IMR-90 (cell line): ENCODE data around the gene NELL1. TPM values are rescaled to one million over a fixed set of nuclear protein-coding genes. Genes with fewer than 3 reads are reported as not detected.

Experiments
- ATAC-seq: fragments of 200-7000 bp; cut with Tn5 transposase; 2 replicates; pipeline ENCODE4 v1.9.1; 2020; ENCODE audit warnings: low read depth, mild to moderate bottlenecking, moderate library complexity
- BruUV-seq: library from RNA; stranded (reverse); fragments of 400-500 nt; replicated peaks from 2 replicates; lab custom pipeline; 2021; lab: Mats Ljungman, UMichigan
- CTCF ChIA-PET: fragments of 300-600 bp; formaldehyde crosslinking; extraction: SDS; loops from one replicate; lab custom pipeline; 2021; ENCODE audit warnings: antibody characterized with exemption; lab: Yijun Ruan, JAX
- POLR2A ChIA-PET: fragments of 300-600 bp; sonication (Branson Sonifier 250); formaldehyde crosslinking; loops from one replicate; lab custom pipeline; 2022; ENCODE audit warnings: antibody characterized with exemption; ENCODE audit not compliant: unreplicated experiment; lab: Charles Lee
- DNase-seq: peaks from one replicate; pipeline ENCODE4 v3.0.0; 2013
- H2AFZ ChIP-seq: replicated peaks from 2 replicates; pipeline ENCODE3; 2013; ENCODE audit warnings: low read length, mild to moderate bottlenecking; ENCODE audit not compliant: poor library complexity
- H2AK5ac ChIP-seq: 2 replicates; pipeline ENCODE4 v1.6.1; 2013; ENCODE audit warnings: low read depth, low read length, inconsistent platforms
- H2AK9ac ChIP-seq: replicated peaks from 2 replicates; pipeline ENCODE3; 2013; ENCODE audit warnings: mild to moderate bottlenecking, low read depth, low read length, moderate library complexity; ENCODE audit not compliant: poor library complexity
- H2BK120ac ChIP-seq: 2 replicates; pipeline ENCODE4 v1.6.1; 2013; ENCODE audit warnings: low read depth, low read length, inconsistent platforms
- H2BK15ac ChIP-seq: 3 replicates; pipeline ENCODE4 v1.6.1; 2013; ENCODE audit warnings: low read depth, low read length, inconsistent platforms
- H2BK20ac ChIP-seq: 2 replicates; pipeline ENCODE4 v1.6.1; 2013; ENCODE audit warnings: low read depth, mild to moderate bottlenecking, inconsistent platforms, low read length, moderate library complexity
- H2BK5ac ChIP-seq: 2 replicates; pipeline ENCODE4 v1.6.1; 2013; ENCODE audit warnings: mild to moderate bottlenecking, low read depth, low read length, inconsistent platforms; ENCODE audit not compliant: poor library complexity, severe bottlenecking
- H3K14ac ChIP-seq: replicated peaks from 2 replicates; pipeline ENCODE4 v1.6.1; 2013; ENCODE audit warnings: low read depth, low read length, inconsistent platforms
- H3K18ac ChIP-seq: 2 replicates; pipeline ENCODE4 v1.6.1; 2013; ENCODE audit warnings: low read depth, low read length, control low read depth
- H3K23ac ChIP-seq: 2 replicates; pipeline ENCODE4 v1.6.1; 2013; ENCODE audit warnings: low read depth, low read length, inconsistent platforms
- H3K27ac ChIP-seq: 2 replicates; pipeline ENCODE4 v1.5.1; 2013; ENCODE audit warnings: mild to moderate bottlenecking, control low read depth, low read length; ENCODE audit not compliant: insufficient read depth
- H3K27me3 ChIP-seq: 2 replicates; pipeline ENCODE4 v1.6.1; 2013; ENCODE audit warnings: low read length; ENCODE audit not compliant: control insufficient read depth, insufficient read depth
- H3K36me3 ChIP-seq: 2 replicates; pipeline ENCODE4 v1.6.1; 2013; ENCODE audit warnings: low read length, mixed read lengths; ENCODE audit not compliant: control insufficient read depth, insufficient read depth
- H3K4ac ChIP-seq: 2 replicates; pipeline ENCODE4 v1.6.1; 2013; ENCODE audit warnings: low read depth, low read length, inconsistent platforms
- H3K4me1 ChIP-seq: 2 replicates; pipeline ENCODE4 v1.6.1; 2013; ENCODE audit warnings: low read length, mixed read lengths; ENCODE audit not compliant: control insufficient read depth, insufficient read depth
- H3K4me2 ChIP-seq: 2 replicates; pipeline ENCODE4 v1.6.1; 2013; ENCODE audit warnings: low read depth, mild to moderate bottlenecking, control low read depth, low read length, moderate library complexity
- H3K4me3 ChIP-seq: 2 replicates; pipeline ENCODE4 v1.5.1; 2013; ENCODE audit warnings: low read depth, mild to moderate bottlenecking, control low read depth, low read length, moderate library complexity; ENCODE audit not compliant: insufficient read depth
- H3K56ac ChIP-seq: 2 replicates; pipeline ENCODE4 v1.6.1; 2013; ENCODE audit warnings: low read length, inconsistent platforms; ENCODE audit not compliant: insufficient read depth; ENCODE audit errors: extremely low read depth
- H3K79me1 ChIP-seq, 2 experiments: 2 replicates each; pipeline ENCODE4 v1.6.1; 2013; ENCODE audit warnings: low read length in 2 of 2, inconsistent platforms in 1 of 2, low read depth in 1 of 2
- H3K9ac ChIP-seq: 2 replicates; pipeline ENCODE4 v1.6.1; 2013; ENCODE audit warnings: low read depth, low read length, control low read depth
- H3K9me1 ChIP-seq: 2 replicates; pipeline ENCODE4 v1.6.1; 2013; ENCODE audit warnings: low read length, inconsistent platforms; ENCODE audit not compliant: insufficient read depth
- H3K9me3 ChIP-seq: 2 replicates; pipeline ENCODE4 v1.6.1; 2013; ENCODE audit warnings: low read length; ENCODE audit not compliant: control insufficient read depth, insufficient read depth
- H4K20me1 ChIP-seq: 2 replicates; pipeline ENCODE4 v1.6.1; 2013; ENCODE audit warnings: low read length, inconsistent platforms; ENCODE audit not compliant: insufficient read depth
- H4K5ac ChIP-seq: 2 replicates; pipeline ENCODE4 v1.6.1; 2013; ENCODE audit warnings: mild to moderate bottlenecking, low read depth, low read length, control low read depth
- H4K8ac ChIP-seq, 2 experiments: 2 replicates each; pipeline ENCODE4 v1.6.1; 2013; ENCODE audit warnings: low read depth in 2 of 2, low read length in 2 of 2, control low read depth in 1 of 2, inconsistent platforms in 1 of 2
- H4K91ac ChIP-seq: 2 replicates; pipeline ENCODE4 v1.6.1; 2013; ENCODE audit warnings: low read depth, low read length, inconsistent platforms; ENCODE audit not compliant: insufficient read depth
- BHLHE40 ChIP-seq: fragments of 150-350 bp; IDR thresholded peaks from 2 replicates; pipeline ENCODE4 v1.6.1; 2016; ENCODE audit warnings: mild to moderate bottlenecking, low read depth, low read length
- CEBPB ChIP-seq: IDR thresholded peaks from 2 replicates; pipeline ENCODE4 v1.6.1; 2012; ENCODE audit warnings: low read depth, low read length, improper control_type of control experiment
- CHD1 ChIP-seq: IDR thresholded peaks from 2 replicates; pipeline ENCODE4 v1.6.1; 2012; ENCODE audit warnings: low read depth, low read length, improper control_type of control experiment
- CTCF ChIP-seq: conservative IDR thresholded peaks from 2 replicates; pipeline ENCODE4 v1.5.1; 2012; ENCODE audit warnings: mild to moderate bottlenecking, low read depth, low read length, improper control_type of control experiment
- ELK1 ChIP-seq: fragments of 150-350 bp; IDR thresholded peaks from 2 replicates; pipeline ENCODE4 v1.6.1; 2016; ENCODE audit warnings: low read depth, mild to moderate bottlenecking, low read length, moderate library complexity, borderline replicate concordance
- FOS ChIP-seq: fragments of 150-350 bp; IDR thresholded peaks from 2 replicates; pipeline ENCODE4 v1.6.1; 2016; ENCODE audit warnings: low read depth, low read length
- MAZ ChIP-seq: IDR thresholded peaks from 2 replicates; pipeline ENCODE4 v1.6.1; 2012; ENCODE audit warnings: low read depth, mild to moderate bottlenecking, low read length, improper control_type of control experiment, moderate library complexity, borderline replicate concordance
- MXI1 ChIP-seq: IDR thresholded peaks from 2 replicates; pipeline ENCODE4 v1.6.1; 2012; ENCODE audit warnings: low read depth, mild to moderate bottlenecking, low read length, moderate library complexity, borderline replicate concordance
- NFE2L2 ChIP-seq: fragments of 150-350 bp; IDR thresholded peaks from 2 replicates; pipeline ENCODE4 v1.6.1; 2016; ENCODE audit warnings: low read depth, mild to moderate bottlenecking, low read length
- RAD21 ChIP-seq: IDR thresholded peaks from 2 replicates; pipeline ENCODE4 v1.6.1; 2012; ENCODE audit warnings: low read length, improper control_type of control experiment
- USF2 ChIP-seq: fragments of 150-350 bp; IDR thresholded peaks from 2 replicates; pipeline ENCODE4 v1.6.1; 2017; ENCODE audit warnings: mild to moderate bottlenecking, antibody characterized with exemption, low read length, low read depth
- WGBS, 2 experiments: methylation state at CpG; one replicate each; pipeline versions ENCODE4 v1.1.5 to v1.1.7; 2013; ENCODE audit warnings: missing lambda C conversion rate in 2 of 2; ENCODE audit not compliant: insufficient read length in 1 of 2; ENCODE audit errors: extremely low coverage in 2 of 2; 5-methylcytosine and 5-hydroxymethylcytosine counted together
- dilution Hi-C: fragments of 300-500 bp; cut with HindIII; formaldehyde crosslinking; loops from one replicate; pipeline ENCODE4 v1.14.3; 2018; ENCODE audit warnings: low sequenced_read_pairs; ENCODE audit not compliant: unreplicated experiment
- in situ Hi-C: fragments of 300-500 bp; cut with MboI; formaldehyde crosslinking; loops from 3 replicates; pipeline ENCODE4 v1.14.3; 2019; ENCODE audit warnings: low sequenced_read_pairs, inconsistent platforms, mixed read lengths
- intact Hi-C: fragments of 100-400 bp; cut with micrococcal nuclease; formaldehyde crosslinking; loops from 2 replicates; pipeline ENCODE4 v1.10.0; 2022
- polyA plus RNA-seq, 3 experiments: library from polyadenylated mRNA; depleted of rRNA; stranded (reverse); fragments of >200 nt; gene quantifications; 2 replicates each; pipeline ENCODE4 v1.2.3, GENCODE V29; 2012; ENCODE audit warnings: low replicate concordance in 1 of 3
- total RNA-seq: library from RNA; depleted of rRNA; stranded (reverse); fragments of >200 nt; gene quantifications from 2 replicates; pipeline ENCODE4 v1.2.3, GENCODE V29; 2012

The NELL1 gene
- total and polyA plus RNA-seq, 2 of the 4 experiments (the other 2 are of a cell fraction): not detected

- no peaks in the 10 kb centered on the region for H4K20me1 ChIP-seq
- H2BK5ac ChIP-seq: no peak overlapping the region
- ChIA-PET POLR2A (no interaction called here), CTCF (no interaction called here)
- H4K91ac ChIP-seq: no peak overlapping the region
- no peaks in the 10 kb centered on the region for H3K79me1 ChIP-seq
- no peak overlapping the region for H2BK120ac ChIP-seq
- intact Hi-C loops: no loop called here
- peaks cover 3% of the 10 kb centered on the region; the same call in 1 of the 2 replicates for H3K9me3 ChIP-seq
- no peak overlapping the region for H2BK20ac ChIP-seq
- no peak overlapping the region for H3K56ac ChIP-seq
- no peak overlapping the region for H4K8ac ChIP-seq
- no peak overlapping the region for H3K14ac ChIP-seq
- no CpG with 5 or more reads among the region's 1 CpG for WGBS, 2 experiments
- TF ChIP-seq FOS (no peak), MAZ (no peak), RAD21 (no peak), CHD1 (no peak), NFE2L2 (no peak), CTCF (no peak), MXI1 (no peak), ELK1 (no peak), CEBPB (no peak), BHLHE40 (no peak), USF2 (no peak)
- H3K4ac ChIP-seq: no peak overlapping the region
- no peak for DNase-seq
- no peaks in the 10 kb centered on the region for H3K36me3 ChIP-seq
- no peaks in the 10 kb centered on the region for H3K4me1 ChIP-seq
- no peak overlapping the region for H3K4me3 ChIP-seq
- H2AK9ac ChIP-seq: no peak overlapping the region
- no peak overlapping the region for H2BK15ac ChIP-seq
- no peak overlapping the region for H3K4me2 ChIP-seq
- H4K5ac ChIP-seq: no peak overlapping the region
- H3K27ac ChIP-seq: no peak overlapping the region
- no TSS peak for BruUV-seq
- no peak overlapping the region for H2AK5ac ChIP-seq
- no peak overlapping the region for H3K23ac ChIP-seq
- in situ Hi-C loops: no loop called here
- dilution Hi-C loops: no loop called here
- ATAC-seq: no peak
- H3K27me3 ChIP-seq: no peaks in the 10 kb centered on the region
- H3K9ac ChIP-seq: no peak overlapping the region
- H3K18ac ChIP-seq: no peak overlapping the region
- H3K9me1 ChIP-seq: no peaks in the 10 kb centered on the region
- H2AFZ ChIP-seq: no peak overlapping the region
These were observed 510.4 kb downstream of the NELL1 start for GRCh38 chr11:21179770-21180169.
